Midbrain (tissue), 1 donor: ENCODE data around the gene GNG14.
"Not testable (repeated sequence)": the region's sequence is repeated elsewhere in the genome, so short reads cannot be mapped to it uniquely, and the experiment has no call there.

Source experiments
- DNase-seq: peaks from one replicate; lab custom pipeline; 2025; lab: John Stamatoyannopoulos, UW

Gene GNG14

DNA sequence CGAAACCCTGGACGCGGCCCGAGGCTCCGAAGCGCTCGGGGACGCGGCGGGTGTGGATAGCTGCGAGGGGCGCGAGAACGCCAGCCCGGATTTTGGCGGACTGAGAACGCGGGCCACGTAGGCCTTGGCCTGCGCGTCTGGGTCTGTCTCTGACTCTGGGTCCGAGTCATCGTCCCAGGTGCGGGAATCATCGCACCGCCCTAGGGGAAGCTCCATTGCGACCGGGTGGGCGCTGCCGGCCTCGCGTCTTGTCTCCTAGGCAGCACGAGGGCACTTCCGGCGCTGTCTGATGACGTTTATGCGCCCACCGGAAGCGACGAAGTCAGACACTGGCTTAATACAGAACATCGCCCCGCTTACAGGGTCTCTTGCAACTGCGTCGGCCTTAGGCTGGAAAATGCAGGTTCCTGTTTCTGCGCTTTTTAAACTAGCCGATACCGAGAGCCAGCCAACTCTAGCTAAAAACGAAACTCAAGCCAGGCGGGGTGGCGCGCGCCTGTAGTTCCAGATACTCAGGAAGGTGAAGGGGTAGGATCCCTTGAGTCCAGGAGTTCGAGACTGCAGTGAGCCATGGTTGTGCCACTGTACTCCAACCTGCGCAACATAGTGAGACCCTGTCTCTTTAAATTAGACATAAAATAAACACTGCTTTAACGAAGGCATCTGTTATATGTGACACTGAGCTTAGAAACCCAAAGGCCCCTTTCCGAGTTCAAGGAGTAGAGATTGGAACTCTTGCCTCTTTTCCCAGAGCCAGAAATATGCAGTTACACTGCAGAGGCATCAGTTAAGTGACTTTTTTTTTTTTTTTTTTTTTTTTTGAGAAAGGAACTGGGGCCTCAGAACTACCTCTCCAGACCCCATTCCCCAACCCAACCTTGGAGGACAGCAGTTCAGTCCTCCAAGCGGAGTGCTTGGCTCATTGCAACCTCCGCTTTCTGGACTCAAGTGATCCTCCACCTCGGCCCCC is 8.9 kb downstream of the GNG14 start, which contains the start of gene FBXW9:
Gene FBXW9, minus strand, starts transcription at position 266 of the 970 bp plus-strand sequence. Its CDS starts 50 bp downstream, at position 216.
- DNase-seq, result peak; percentile 98

GRCh38 chr19:12697425-12697824 is 9.6 kb downstream of the GNG14 start:
- not testable (repeated sequence) for DNase-seq

DNA sequence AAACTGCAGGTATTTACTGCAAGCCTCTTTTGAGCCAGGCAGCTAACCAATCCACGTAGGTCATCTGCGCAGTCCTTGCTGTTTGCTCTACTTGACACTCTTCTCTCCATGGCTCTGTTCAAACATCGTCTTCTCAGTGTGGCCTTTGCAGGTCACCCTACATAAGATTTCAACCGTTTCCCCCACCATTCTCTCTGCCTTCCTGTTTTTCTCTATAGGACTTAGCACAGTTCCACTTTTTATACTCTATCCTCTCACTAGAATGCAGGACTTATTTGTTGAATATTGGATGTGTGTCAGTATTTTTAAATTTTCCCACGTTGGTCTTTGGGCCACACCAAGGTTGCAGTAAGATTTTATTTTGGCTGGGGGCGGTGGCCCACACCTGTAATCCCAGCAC is 10.3 kb downstream of the GNG14 start:
- no peak for DNase-seq

DNA sequence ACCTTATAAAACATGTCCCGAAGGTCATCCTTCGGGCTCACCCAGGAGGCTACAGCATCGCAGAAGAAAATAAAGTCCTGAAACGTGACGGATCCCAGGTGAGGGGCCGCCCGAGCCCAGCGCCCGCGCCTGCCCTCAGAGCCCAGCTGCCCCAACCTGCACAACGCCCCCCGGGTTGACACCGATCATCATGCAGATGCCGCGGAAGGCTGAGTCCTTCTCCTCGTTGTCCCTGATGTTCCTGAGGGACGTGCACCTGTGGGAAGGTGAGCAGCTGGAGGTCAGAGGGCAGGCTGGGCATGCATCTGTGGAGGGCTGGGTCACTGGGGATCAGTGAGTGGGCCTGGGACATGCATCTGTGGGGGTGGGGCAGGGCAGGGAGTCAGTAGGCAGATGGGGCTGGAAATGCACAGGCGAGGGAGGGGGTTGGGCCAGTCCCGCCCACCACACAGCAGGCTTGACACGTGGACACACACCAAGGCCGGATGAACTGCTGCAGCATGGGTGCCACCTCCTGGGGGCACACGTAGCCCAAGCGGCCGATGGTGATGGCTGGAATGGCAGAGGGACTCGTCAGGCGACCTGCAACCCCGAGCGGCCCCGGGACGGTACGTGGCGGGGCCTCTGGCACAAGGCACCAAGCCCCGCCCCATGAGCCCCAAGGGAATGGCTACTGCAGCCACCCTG is 13.9 kb downstream of the GNG14 start:
- DNase-seq, result no peak

- no peak for DNase-seq
These were observed 15.2 kb downstream of the GNG14 start for GRCh38 chr19:12703046-12703445.

- no peak for DNase-seq
These were observed 17.4 kb downstream of the GNG14 start for GRCh38 chr19:12705169-12705568.

- no peak for DNase-seq
These were observed 18.0 kb downstream of the GNG14 start for GRCh38 chr19:12705654-12706331.

DNA sequence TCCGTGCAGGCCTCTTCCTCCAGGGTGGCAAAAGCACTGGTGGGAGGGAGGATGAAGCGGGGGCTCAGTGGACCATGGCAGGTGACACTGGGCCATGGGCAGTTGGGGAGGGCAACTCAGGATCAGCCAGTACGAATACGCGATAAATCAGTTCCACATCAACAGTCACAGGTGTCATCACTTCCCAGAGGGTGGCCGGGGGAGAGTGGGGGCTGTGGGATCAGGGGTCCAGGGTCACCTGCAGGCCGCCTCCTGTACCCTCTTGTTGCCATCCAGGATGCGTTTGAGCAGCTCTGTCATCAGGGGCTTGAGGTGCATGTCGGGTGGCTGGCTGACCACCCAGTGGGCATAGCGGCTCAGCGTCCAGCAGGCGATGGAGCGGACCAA is 18.5 kb downstream of the GNG14 start:
- DNase-seq, result no peak

DNA sequence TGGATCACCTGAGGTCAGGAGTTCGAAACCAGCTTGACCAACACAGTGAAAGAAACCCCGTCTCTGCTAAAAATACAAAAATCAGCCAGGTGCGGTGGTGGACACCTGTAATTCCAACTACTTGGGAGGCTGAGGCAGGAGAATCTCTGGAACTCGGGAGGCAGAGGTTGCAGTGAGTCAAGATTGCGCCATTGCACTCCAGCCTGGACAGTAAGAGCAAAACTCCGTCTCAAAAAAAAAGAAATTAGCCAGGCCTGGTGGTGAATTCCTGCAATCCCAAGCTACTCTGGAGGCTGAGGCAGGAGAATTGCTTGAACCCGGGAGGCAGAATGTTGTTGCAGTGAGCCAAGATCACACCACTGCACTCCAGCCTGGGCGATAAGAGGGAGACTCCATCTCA is 20.8 kb downstream of the GNG14 start:
- no peak for DNase-seq

DNA sequence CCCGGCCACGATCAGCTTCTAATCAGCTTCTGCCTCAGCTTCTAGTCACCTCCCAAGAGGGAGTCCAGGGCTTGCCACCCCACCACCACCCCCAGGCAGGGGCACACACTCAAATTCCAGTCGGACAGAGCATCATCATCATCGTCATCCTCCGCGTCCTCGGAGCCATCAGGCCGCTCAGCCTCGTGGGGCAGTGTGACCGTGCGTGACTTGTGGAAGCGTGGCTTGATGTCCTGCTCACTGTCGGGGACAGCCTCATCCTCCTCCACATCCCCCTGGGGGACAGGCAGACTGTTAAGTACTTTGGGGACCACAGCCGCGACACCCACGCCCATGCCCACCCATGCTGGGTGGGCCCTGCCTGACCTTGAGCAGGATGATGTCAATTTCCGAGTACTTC is 23.4 kb downstream of the GNG14 start:
- no peak for DNase-seq

DNA sequence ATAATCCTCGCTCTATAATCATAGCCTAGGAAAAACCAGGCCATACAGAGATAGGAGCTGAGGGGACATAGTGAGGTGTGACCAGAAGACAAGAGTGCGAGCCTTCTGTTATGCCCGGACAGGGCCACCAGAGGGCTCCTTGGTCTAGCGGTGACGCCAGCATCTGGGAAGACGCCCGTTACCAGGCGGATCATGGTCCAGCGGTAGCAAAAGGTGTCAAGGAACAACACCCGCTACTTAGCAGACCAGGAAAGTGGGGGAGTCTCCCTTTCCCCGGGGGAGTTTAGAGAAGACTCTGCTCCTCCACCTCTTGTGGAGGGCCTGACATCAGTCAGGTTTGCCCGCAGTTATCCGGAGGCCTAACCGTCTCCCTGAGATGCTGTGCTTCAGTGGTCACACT is 24.3 kb downstream of the GNG14 start:
- DNase-seq, result not testable (repeated sequence)

DNA sequence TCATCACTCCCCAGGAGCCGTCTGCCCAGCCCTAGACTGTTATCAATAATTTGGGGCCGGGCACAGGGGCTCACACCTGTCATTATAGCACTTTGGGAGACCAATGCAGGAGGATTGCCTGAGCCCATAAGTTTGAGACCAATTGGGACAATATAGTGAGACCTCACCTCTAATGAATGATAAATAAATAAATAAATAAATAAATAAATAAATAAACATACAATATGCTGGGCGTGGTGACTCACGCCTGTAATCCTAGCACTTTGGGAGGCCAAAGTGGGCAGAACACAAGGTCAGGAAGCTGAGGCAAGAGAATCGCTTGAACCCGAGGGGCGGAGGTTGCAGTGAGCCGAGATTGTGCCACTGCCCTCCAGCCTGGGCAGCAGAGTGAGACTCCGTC is 25.5 kb downstream of the GNG14 start:
- DNase-seq, result not testable (repeated sequence)

GRCh38 chr19:12715102-12715501 is 27.3 kb downstream of the GNG14 start:
- DNase-seq, result no peak

GRCh38 chr19:12715929-12716328 is 28.1 kb downstream of the GNG14 start:
- no peak for DNase-seq

- no peak for DNase-seq
These were observed 32.5 kb downstream of the GNG14 start for GRCh38 chr19:12720296-12720695.

DNA sequence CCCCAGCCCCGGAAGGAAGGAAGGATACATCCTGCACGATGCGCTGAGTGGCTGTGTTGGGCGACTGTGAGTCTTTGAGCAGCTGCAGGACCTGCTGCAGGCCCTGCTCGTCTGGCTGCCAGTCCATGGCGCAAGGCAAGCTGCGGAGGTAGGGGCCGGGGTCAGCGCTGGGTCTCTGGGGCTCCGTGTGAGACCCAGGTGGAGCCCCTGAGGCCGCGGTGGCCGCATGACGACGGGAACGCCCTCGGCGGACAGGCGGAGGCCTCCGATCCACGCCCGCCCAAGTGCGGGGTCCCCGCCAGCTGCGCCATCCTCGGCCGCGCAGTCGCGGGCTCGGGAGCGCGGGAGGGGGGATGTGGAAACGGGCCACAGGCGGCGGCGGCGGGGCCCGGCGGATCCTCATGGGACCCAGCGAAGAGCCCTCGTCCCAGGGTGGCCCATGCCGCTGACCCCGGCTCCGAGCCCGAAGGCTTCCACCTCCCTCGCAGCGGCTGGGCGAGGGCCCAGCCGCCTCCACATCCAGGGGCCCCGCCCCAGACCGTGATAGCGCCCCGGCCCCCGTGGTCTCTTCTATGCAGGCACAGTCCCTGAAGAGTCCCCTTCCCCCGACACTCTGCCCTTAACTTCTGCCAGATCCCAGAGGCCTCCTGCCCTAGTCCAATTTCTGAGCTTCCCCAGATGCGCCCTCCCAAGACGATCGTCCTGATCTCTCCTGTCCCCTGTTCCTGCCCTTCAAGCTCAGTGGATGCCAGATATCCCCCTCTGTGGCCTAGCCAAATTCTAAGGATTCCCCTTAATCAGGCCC is 33.3 kb downstream of the GNG14 start:
- DNase-seq, result no peak

DNA sequence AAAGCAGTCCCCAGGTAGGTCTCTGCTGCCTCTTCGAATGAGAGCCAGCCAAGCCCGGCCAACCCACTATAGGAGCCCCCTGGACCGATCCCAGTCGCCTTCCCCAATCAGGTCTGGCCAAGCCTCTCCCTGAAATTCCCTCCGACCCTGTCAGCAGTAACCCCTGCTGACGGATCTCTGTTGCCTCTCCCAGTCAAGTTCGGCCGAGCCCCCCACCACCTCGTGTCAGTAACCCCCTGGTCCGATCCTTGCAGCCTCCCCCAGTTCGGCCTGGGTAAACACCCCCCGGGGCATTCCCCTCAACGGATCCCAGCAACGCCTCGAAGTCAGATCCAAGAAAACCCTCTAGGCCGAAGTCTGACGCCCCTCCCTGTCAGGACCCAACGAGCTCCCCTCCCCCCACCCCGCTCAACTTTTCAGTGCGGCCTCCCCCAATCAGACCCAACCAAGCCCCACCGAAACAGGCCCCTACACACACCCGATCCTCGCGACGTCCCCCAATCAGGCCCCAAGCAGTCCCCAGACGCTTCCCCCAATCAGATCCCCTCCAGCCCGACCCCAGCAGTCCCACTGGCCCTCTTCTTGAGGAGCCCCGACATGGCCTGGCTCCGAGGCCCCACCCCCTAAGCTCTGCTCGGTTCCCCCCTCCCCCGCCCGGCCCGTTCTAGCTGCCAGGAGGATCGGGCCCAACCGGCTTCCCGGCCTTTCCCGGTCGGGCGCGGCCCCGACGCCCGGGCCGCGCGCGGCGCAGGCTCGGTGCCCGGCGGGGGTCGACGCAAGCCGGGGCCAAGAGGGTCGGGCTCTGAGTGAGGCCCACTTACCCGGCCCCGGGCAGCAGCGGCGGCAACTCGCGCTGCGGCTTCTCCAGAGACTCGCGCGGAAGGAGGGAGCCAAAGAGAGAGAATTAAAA is 34.1 kb downstream of the GNG14 start:
- DNase-seq, result no peak

DNA sequence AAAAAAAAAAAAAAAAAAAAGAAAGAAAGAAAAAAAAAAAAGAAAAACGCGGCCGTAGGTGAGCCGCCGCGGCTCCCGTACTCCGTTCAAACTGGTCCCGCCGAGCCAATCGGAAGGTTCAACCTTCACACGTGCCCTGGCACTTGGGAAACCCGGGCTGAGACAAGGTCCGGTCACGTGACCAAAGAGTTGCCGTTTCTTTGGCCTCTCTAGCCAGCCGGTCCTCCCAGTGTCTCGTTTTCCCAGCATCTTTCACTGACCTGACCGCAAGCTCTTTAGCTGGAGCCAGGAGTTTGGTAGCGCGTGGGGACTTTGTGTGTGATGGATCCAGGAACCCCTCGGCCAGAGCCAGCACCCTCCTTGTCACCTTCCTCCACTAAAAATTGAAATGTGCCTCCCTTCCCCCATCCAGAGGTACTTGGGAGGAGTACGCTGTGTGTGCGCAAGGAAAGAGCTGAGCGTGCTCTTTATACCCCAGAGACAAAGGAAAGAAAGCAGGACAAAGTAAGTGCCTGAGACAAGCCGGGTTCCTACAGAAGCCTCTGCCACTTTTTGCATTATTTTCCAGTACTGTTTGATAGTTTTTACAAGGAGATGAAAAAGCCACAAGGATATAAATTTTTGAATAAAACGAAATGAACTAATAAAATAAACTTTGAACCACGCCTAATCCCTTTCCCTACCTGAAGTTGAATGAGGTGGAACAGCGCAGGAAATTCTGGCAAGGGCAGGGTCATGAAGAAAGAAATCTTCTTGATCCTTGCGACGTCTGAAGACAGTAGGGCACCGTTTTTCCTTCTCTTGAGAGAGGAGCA is 35.0 kb downstream of the GNG14 start:
- peak; percentile 99 for DNase-seq

- DNase-seq, result no peak
These were observed 35.5 kb downstream of the GNG14 start for GRCh38 chr19:12723381-12723640.
